Right renal cortex interstitium (tissue), 3 donors: ENCODE data around the gene FMN1. TPM values are rescaled to one million over a fixed set of nuclear protein-coding genes. Genes with fewer than 3 reads are reported as not detected.

Experiments used
- DNase-seq, 3 donors: peaks; one replicate each; pipeline ENCODE4 v3.0.0-alpha.2; 2013; ENCODE audit warnings: low read depth in 3 of 3, low spot score in 2 of 3
- polyA plus RNA-seq, 3 donors: library from polyadenylated mRNA; unstranded; fragments of 120-200 nt; gene quantifications; one replicate each; pipeline ENCODE4 v1.2.1, GENCODE V29; 2013; ENCODE audit not compliant: insufficient read length in 3 of 3

The FMN1 gene
- polyA plus RNA-seq, 3 donors, result 14.2 to 18.6 (median 16.4) TPM

- DNase-seq, result no peak
Measured at GRCh38 chr15:32716216-32716914, 478.1 kb downstream of the FMN1 start.

Other genes with a start within 250 kb of the FMN1 start
- gene RYR3, start 116.3 kb upstream of the FMN1 start, polyA plus RNA-seq, result 1 to 10 TPM; 4.4 to 8.0 (median 5.9) TPM